Adipose tissue (tissue), 3 donors: ENCODE results near the gene KIF26B. TPM values are rescaled to one million over a fixed set of nuclear protein-coding genes. Genes with fewer than 3 reads are reported as not detected.
"Not testable (repeated sequence)": the region's sequence is repeated elsewhere in the genome, so short reads cannot be mapped to it uniquely, and the experiment has no call there.

Experiments
- H3K27ac ChIP-seq: one replicate; pipeline ENCODE4 v1.5.1; 2013; ENCODE audit warnings: low read depth, low read length
- WGBS, 3 donors: extraction: QIAGEN DNeasy Blood & Tissue Kit; methylation state at CpG; one replicate each; pipeline ENCODE4 v1.1.7; 2013; 5-methylcytosine and 5-hydroxymethylcytosine counted together
- polyA plus RNA-seq, 3 donors: library from polyadenylated mRNA; stranded (reverse); fragments of 200-250 nt; gene quantifications; one replicate each; pipeline ENCODE4 v1.2.3, GENCODE V29; 2013
- donor health status: healthy with polysubstance abuse.
- donor health status: Bipolar disorder and iron deficiency.
- donor health status: healthy.

Gene KIF26B
- polyA plus RNA-seq, 3 donors = 0.08 to 0.56 (median 0.12) TPM

DNA sequence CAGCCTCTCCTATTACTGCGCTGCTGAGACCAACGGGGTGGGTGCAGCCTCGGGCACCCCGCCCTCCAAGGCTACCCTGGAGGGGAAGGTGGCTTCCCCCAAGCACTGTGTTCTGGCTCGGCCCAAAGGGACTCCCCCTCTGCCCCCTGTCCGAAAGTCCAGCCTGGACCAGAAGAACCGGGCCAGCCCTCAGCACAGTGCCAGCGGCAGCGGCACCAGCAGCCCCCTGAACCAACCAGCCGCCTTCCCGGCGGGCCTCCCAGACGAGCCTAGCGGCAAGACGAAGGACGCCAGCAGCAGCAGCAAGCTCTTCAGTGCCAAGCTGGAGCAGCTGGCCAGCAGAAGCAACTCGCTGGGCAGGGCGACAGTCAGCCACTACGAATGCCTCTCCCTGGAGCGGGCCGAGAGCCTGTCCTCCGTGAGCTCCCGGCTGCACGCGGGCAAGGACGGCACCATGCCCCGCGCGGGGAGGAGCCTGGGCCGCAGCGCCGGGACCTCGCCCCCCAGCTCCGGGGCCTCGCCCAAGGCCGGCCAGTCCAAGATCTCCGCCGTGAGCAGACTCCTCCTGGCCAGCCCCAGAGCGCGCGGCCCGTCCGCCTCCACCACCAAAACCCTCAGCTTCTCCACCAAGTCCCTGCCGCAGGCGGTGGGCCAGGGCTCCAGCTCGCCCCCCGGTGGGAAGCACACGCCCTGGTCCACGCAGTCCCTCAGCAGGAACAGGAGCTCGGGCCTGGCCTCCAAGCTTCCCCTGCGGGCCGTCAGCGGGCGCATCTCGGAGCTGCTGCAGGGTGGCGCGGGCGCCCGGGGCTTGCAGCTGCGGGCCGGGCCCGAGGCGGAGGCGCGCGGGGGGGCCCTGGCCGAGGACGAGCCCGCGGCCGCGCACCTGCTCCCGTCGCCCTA lies 533.1 kb downstream of the KIF26B start:
- 52 to 66% (median 58%) methylated on average over 65 to 74 of the region's 74 CpGs for WGBS, 3 donors
- no peak overlapping the region for H3K27ac ChIP-seq

DNA sequence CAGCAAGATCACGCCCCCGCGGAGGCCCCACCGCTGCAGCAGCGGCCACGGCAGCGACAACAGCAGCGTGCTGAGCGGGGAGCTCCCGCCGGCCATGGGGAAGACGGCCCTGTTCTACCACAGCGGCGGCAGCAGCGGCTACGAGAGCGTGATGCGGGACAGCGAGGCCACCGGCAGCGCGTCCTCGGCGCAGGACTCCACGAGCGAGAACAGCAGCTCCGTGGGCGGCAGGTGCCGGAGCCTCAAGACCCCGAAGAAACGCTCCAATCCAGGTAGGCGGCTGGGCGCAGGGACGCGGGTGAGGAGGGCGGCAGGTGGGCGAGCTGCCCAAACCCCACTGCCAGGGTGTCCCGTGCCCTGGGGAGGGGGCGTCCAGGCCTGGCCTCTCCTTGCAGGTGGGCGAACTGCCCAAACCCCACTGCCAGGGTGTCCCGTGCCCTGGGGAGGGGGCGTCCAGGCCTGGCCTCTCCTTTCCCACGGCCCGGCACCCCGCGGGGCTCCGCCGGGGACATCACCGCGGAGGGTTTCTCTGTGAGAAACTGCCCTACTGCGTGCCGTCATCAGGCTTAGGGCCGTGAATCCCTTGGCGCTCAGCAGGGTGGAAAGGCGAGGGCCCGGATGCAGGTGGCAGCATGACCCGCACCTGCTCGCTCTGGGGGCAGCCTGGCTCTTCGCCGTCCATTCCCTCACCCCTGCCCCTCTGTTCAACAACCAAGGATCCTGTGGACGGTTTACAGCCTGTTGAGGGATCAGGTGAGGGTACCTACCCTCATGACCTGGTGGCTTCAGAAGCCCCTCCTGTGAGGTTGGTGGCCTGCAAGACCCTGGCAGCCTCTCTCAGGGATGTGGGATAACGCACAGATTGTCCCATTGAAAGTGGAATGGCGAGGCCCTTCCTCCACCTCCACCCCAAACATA lies 534.0 kb downstream of the KIF26B start:
- 81 to 93% (median 88%) methylated on average over 49 to 63 of the region's 63 CpGs for WGBS, 3 donors
- H3K27ac ChIP-seq = no peak overlapping the region

DNA sequence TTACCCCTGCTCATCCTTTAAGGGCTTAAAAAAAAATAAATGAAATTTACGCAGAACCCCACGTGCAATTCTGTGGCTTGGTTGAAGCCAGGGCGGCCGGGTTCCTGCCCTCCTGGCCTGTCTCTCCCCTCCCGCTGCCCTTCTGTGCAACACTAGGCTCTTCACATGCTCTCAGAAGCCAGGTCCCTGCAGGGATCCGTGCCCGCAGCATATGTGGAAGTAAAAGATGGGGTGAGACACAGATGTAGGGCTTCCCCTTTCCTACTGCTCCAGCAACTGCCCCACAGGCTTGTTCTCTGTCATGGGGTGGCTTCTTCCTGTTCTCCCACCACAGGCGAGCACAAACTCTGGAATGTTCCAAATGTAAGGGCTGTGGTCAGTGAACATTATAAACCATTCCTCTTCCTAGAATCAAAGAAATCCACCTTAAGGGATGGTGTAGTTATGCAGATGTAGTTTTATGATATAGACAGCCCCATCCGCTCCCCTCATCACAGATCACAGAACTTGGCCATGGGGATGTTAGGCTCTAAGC lies 535.4 kb downstream of the KIF26B start:
- H3K27ac ChIP-seq = no peak overlapping the region
- WGBS, 3 donors = 65 to 82% (median 68%) methylated on average over 9 of the region's 9 CpGs

DNA sequence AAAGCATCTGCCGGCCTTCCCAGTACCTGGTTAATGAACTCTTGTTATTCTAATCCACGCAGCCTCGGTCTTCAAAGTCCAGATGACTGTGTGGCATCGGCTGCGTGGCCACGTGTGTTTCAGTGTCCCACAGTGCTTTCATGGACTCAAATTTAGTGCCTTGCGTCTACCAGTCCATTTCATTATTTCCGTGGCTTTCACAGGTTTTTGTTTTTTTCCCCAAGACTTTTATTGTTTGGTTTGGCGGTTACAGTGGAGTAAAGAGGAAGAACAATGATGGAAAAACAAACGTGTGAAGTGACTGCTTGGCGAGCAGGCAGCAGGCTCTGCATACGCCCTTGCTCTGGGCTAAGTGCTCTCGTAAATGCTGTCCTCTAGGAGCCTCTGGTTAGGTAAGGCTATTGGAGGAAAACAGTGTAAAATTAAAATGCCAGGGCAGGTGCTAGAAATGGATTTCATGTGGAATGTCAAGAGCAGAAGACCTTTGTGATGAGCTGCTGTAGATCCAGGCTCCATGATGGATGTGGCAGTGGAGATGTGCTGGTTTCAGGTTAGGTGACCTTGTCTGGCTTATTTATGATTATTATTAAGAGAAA lies 536.3 kb downstream of the KIF26B start:
- no peak overlapping the region for H3K27ac ChIP-seq
- WGBS, 3 donors = 64 to 72% (median 67%) methylated on average over 13 of the region's 13 CpGs

DNA sequence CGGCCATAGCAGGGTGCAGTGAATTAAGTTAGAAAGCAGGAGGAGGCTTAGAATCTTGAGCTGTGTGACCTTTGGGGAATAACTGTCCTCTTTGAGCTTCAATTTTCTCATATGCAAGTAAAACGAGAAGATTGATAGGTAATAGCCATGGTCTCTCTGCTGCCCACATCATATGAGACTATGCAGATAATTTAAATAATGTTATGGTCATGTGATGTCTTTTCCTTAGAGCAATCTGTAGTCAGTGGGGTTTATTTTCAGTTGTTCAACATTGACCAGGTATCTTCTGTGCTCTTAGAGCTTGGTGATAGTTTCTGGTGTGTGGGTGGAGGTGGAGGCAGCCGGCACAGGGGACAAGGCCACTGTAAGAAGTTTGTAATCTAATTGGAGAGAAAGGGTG lies 537.1 kb downstream of the KIF26B start:
- no peak overlapping the region for H3K27ac ChIP-seq
- WGBS, 3 donors = 77 to 89% (median 82%) methylated on average over 3 of the region's 3 CpGs

DNA sequence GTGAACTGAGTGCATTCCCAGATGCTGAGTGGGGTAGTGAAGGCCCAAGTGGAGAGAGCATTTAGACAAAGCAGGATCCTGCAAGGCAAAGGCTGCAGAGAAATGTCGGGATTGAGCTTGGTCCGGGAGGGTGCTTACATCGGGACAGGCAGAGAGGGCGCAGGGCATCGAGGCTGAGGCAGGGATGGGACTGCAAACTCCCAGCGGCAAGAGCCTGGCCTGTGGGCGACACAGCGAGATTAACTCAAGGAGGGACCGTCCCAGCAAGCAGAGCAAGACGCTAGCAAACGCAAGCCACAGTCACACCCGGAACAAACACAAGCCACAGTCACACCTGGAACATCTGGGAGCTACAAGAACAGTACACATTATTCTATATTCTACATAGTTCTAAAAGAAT lies 537.5 kb downstream of the KIF26B start:
- no peak overlapping the region for H3K27ac ChIP-seq
- 92 to 98% (median 95%) methylated on average over 12 of the region's 12 CpGs for WGBS, 3 donors

DNA sequence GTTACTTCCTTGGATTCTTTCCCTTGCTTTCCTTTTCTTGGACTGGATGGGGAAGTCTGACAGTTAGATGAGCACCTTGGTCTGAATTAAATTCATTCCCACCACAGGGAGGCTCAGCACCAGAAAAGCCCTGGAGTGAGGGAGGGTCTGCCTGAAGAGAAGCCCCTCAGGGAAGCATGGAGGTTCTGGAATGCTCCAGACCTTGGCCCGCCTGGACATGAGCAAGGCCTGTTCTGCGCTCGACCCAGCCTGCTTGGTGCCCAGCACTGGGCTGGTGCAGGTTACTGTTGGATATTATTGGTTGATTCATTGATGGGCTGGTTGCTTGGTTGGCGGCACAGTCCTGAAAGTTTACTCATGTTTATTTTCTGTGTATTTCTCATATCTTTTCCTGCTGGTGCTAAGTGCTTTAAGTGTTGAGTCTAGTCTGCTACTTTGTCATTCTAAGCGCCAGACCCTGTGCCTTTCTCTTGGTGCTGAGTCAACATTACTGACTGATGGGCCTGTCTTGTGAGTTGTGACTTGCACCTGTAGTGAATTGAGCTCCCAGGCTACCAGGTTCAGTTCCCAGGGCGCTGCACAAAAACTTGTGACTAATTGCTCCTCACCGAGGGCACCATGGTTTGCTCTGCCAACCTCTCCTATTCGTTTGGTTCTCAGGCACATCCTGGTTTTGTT lies 538.5 kb downstream of the KIF26B start:
- 69 to 82% (median 80%) methylated on average over 8 of the region's 8 CpGs for WGBS, 3 donors
- H3K27ac ChIP-seq = no peak overlapping the region

DNA sequence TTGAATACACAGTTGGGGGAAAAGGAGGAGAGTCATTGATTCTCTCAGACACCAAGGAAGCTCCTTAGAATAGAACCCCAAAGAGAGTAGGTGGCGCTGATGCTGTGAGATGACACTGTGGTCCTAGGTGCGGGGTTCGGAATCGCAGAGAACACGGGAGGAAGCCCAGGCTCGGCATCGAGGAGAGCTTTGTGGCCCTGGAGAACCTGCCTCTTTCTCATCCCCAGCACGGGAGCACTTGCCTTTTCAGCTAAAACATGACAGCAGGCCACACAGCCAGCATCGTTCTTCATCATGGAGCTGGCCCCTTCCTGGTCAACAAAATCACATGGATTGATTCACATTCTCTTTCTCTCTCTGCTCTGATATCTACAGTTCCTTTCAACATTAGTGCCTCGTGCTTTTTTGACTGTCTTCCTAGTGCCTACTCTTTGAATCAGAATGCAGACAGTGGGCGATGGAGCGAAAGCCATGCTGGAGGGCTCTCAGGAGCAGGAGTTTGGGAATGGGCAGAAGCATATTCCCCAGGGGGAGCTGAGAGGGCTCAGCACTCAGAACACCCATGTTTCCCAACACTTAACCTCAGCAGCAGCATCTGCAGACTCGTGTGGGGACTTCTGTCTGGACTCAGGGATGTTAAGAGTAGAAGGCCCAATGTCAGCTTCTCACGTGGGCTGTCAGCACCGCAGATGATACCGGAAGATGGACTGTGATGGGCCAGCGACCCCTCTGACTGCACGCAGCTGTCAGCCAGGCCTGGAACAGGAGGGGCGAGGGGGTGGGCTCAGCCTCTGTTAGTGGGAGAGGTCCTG lies 539.4 kb downstream of the KIF26B start:
- H3K27ac ChIP-seq = no peak overlapping the region
- 87 to 92% (median 89%) methylated on average over 19 of the region's 19 CpGs for WGBS, 3 donors

DNA sequence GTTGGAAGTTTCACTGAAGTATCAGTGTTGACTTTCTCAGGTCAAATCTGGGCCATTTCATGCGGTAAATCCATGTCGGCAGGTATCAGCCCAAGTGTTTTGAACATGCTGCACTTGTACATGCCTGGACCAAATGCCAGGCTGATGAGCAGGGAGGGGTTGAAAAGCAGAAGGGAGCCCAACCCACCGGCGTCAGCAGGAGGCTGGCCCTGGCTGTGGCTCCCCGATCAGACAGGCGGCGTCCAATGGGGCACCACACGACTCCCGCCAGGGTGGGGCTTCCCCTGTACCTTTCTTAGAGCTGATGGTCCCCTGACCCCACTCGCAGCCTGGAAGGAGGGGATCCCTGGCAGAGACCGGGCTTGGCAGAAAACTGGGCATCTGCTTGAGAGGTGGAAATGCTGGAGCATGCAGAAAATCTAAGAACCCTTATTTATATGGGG lies 540.0 kb downstream of the KIF26B start:
- no peak overlapping the region for H3K27ac ChIP-seq
- 70 to 74% (median 72%) methylated on average over 11 of the region's 11 CpGs for WGBS, 3 donors

DNA sequence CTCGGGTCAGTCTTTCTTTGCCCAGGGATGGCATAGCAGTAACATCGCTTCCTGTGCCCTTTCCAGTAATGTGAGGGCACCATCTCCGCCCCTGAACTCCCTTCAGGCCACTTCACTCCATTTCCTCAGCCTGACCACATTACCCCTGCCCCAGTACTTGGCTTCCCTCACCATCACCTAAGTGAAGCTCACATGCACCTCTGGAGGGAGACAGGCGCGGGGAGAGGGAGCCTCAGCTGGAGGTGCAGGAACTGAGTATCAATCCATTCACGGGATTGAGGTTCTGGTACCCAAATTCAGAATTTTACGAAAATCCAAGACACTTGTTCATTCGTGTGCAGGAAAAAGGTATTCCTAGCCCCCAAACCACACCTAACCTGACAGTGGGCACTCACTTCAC lies 540.4 kb downstream of the KIF26B start:
- no peak overlapping the region for H3K27ac ChIP-seq
- WGBS, 3 donors = 82 to 86% (median 85%) methylated on average over 8 of the region's 8 CpGs

DNA sequence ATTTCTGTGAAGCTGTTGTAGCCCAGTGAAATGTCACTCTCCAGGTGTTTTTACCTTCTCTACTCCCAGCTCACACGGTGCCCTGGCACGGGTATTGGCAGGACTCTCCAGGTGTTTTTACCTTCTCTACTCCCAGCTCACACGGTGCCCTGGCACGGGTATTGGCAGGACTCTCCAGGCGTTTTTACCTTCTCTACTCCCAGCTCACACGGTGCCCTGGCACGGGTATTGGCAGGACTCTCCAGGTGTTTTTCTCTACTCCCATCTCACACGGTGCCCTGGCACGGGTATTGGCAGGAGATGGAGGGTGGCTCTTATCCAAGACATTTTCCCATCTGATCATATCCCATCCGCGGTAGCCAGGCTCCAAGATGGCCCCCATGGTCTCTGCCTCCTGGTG lies 540.9 kb downstream of the KIF26B start:
- WGBS, 3 donors = 78 to 94% (median 94%) methylated on average over 8 to 9 of the region's 11 CpGs
- H3K27ac ChIP-seq = not testable (repeated sequence)

DNA sequence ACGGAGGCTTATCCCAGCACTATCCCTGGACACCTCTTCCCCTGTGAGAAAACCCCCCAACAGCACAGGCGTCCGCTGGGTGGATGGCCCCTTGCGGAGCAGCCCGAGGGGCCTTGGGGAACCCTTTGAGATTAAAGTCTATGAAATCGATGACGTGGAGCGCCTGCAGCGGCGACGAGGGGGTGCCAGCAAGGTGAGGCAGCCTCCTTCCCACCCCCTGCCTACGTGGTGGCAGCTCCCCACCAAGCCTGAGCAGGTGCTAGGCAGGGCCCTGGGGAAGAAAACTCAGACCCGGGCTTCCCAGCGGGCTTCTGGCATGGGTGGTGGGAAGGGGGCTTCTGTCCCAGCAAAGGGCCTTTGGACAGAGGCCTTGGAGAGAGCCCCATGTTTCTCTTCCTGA lies 543.3 kb downstream of the KIF26B start:
- no peak overlapping the region for H3K27ac ChIP-seq
- WGBS, 3 donors = 90 to 98% (median 93%) methylated on average over 14 of the region's 14 CpGs

DNA sequence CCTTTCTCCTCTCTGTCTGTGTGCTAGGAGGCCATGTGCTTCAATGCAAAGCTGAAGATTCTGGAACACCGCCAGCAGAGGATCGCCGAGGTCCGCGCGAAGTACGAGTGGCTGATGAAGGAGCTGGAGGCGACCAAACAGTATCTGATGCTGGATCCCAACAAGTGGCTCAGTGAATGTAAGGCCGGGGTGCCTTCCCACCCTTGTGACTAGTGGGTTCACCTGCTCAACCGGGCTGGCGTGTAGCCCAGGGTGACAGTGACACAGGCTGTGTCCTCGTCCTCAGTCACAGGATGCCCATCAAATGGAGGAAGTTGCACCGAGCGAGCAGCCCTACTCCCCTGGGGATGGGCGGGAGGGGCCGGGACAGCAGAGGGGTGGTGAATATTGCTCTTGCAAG lies 544.1 kb downstream of the KIF26B start:
- 66 to 88% (median 74%) methylated on average over 16 of the region's 16 CpGs for WGBS, 3 donors
- H3K27ac ChIP-seq = no peak overlapping the region

DNA sequence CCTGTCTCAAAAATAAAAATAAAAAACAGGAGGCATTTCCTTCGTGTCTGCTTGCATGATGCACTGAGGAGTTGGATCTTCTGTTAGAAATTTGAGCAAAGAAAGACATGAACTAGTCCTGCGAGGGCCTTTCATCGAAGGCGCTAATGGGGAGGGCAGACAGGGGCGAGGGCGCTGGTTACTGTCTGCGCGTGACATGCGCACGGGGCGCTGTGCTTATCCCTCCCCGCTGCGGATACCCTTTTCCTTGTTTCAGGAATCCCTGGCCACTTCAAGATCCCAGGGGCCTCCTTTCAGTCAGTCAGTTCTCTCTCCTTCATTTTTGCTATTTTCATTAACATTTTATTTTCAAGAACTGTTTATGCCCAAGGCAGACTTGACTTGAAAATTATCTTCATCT lies 545.8 kb downstream of the KIF26B start:
- no peak overlapping the region for H3K27ac ChIP-seq
- WGBS, 3 donors = 93 to 99% (median 96%) methylated on average over 13 of the region's 13 CpGs

DNA sequence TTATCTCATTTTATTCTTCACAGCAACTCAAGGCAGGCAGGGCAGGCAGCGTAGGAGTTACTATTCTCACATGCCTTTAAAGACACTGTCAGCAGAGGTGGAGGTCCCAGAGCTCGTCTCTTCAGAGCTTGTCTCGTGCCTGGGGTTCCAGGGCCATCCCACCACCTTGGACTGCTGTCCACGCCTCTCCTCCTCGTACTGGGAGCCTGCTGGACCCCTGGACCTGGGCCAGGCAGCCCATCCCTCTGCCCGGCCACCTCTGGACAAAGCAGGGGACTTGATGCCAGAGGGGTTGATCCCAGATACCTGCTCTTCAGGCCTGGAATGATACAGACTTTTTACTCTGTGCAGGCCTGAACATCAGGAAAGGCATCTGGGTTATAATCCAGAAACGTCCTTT lies 546.8 kb downstream of the KIF26B start:
- 86 to 90% (median 88%) methylated on average over 7 of the region's 7 CpGs for WGBS, 3 donors
- H3K27ac ChIP-seq = no peak overlapping the region

DNA sequence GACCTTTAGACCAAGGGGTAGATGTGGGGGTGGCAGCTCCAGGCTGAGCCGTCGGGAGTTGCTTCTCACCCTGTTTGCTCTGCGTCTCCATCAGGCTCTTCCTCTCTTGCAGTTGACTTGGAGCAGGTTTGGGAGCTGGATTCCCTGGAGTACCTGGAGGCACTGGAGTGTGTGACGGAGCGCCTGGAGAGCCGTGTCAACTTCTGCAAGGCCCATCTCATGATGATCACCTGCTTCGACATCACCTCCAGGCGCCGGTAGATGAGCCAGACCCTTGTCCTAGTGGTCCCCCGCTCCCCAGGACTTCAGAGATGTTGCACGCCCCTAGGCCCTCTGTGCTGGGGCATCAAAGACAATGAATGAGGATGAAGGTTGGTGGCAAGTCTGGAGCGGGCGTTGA lies 547.6 kb downstream of the KIF26B start:
- WGBS, 3 donors = 94 to 96% (median 96%) methylated on average over 13 of the region's 13 CpGs
- no peak overlapping the region for H3K27ac ChIP-seq

DNA sequence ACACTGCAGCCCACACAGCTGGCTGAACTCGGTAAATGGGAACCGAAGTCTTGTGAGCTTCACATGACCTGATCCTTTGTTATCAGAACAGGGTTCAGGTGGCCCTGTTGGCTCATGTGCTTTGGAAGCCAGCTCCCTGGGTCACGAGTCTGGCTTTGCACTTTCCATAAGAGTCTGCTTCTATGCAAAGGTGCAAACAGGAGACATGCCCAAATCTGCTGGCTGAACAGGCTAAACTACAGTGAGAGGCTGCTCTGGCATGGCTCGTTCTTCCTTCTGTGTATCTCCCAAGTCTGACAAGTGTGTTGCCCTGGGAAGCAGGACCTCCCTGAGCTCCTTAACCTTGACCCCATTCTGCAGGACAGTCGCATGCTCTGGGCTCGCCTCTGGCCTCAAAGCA lies 549.6 kb downstream of the KIF26B start:
- no peak overlapping the region for H3K27ac ChIP-seq
- 76 to 85% (median 78%) methylated on average over 6 of the region's 6 CpGs for WGBS, 3 donors
